ENCODE data around the gene TSGA10IP.

The TSGA10IP gene

GRCh38 chr11:65918211-65919140, 26.8 kb upstream of the TSGA10IP start, which contains the start of gene C11orf68:
C11orf68 (minus strand) TSS chr11:65919062; CDS start chr11:65919031, 31 bp downstream.
- DNase-seq = no peak

DNA sequence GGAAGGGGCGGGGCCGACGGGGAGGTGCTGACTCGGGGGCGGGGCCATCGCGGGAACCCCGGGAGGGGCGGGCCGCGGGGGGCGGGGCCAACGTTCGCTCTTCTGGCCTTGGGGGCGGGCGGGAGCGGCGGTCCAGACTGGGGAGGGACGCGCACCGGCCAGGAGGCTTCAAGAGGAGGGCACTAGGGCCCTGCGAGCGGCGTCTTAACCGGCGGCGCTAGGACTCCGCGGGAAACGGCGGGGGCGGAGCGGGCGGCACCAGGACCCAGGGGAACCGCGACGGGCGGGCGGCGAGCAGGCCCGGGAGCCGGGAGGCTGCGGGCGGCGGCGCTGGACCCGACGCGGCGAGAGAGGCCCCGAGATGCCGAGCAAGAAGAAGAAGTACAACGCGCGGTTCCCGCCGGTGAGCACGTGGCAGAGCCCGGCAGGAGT, 26.1 kb upstream of the TSGA10IP start, which contains the start of gene DRAP1:
Gene DRAP1 (plus strand): TSS at position 286 of the 432 bp plus-strand sequence. CDS start 76 bp downstream, at position 362.
- peak; percentile 98 for DNase-seq

DNA sequence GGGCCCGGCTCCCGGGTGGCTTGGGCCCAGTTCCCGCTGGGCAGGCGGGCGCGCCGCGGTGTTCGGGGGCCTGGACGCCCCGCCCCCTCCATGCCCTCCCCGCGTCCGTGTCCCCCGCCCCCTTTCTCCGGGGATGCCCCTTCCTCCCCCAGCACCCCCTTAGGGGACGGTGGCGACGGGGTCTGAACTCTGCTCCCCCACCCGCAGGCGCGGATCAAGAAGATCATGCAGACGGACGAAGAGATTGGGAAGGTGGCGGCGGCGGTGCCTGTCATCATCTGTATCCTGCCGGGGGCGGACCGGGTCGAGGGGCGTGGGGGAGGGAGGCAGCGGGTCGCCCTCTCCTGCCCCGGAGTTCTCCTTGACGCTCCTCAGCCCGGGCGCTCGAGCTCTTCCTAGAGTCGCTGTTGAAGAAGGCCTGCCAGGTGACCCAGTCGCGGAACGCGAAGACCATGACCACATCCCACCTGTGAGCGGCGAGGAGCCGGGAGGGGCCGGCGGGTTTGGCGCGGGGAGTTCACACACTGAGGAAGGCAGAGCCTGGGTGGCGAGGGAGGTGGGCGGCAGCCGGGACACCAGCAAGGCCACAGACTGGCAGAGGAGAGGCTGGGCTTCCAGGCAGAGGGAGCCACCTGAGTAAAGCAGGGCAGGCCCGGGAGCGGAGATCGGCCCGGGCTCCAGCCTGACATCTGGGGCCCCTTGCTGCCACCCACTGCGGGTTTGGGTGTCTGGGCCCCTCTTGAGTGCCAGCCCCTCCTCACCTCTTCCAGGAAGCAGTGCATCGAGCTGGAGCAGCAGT, 25.5 kb upstream of the TSGA10IP start:
- DNase-seq = no peak

DNA sequence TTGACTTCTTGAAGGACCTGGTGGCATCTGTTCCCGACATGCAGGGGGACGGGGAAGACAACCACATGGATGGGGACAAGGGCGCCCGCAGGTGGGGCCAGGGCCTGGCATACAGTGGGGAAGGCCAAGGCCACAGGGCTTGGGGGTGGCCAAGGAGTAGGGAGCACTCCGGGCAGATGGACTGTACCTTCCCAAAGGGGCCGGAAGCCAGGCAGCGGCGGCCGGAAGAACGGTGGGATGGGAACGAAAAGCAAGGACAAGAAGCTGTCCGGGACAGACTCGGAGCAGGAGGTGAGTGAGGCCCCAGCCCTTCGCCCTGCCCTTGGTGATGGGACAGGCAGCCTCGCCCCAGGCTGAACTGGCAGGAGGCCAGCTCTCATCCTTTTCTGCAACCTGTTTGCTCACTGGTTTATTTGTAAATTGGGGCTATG, 24.9 kb upstream of the TSGA10IP start:
- no peak for DNase-seq

GRCh38 chr11:65921033-65921555, 24.2 kb upstream of the TSGA10IP start:
- DNase-seq = no peak

- no peak for DNase-seq
Observed at GRCh38 chr11:65921876-65922275, 23.4 kb upstream of the TSGA10IP start.

GRCh38 chr11:65922565-65922964, 22.7 kb upstream of the TSGA10IP start:
- no peak for DNase-seq

DNA sequence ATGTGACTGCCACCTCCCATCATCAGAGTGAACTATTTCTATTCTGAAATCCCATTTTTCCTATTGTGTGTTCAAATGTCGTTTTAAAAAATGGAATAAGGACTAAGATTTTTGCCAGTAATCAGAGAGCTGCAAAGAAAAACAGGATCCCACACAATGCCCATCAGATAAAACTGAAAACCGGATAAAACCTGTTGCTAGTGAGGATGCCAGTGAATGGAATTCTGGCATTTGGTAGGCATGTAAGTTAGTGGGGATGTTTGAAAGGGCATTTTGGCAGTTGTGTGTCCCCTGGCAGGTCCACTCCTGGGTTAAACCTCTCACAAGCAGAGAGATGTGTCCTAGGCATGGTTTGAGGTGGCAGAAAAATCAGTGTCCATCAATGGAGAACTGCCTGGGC, 19.9 kb upstream of the TSGA10IP start:
- DNase-seq = no peak

GRCh38 chr11:65927904-65928397, 17.3 kb upstream of the TSGA10IP start:
- no peak for DNase-seq

GRCh38 chr11:65928667-65929066, 16.6 kb upstream of the TSGA10IP start:
- no peak for DNase-seq

GRCh38 chr11:65931773-65932557, 13.3 kb upstream of the TSGA10IP start:
- DNase-seq = no peak

DNA sequence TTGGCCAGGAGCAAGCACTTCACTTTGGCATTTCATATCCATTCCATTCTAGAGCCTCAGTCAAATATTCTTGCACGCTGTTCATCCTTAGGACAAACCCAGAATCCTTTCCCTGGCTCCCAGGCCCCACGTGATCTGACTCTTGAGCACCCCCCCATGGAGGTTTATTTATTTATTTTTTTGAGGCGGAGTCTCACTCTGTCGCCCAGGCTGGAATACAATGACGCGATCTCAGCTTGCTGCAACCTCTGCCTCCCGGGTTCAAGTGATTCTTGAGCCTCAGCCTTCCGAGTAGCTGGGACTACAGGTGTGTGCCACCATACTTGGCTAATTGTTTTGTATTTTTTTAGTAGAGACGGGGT, 12.7 kb upstream of the TSGA10IP start:
- DNase-seq = no peak

DNA sequence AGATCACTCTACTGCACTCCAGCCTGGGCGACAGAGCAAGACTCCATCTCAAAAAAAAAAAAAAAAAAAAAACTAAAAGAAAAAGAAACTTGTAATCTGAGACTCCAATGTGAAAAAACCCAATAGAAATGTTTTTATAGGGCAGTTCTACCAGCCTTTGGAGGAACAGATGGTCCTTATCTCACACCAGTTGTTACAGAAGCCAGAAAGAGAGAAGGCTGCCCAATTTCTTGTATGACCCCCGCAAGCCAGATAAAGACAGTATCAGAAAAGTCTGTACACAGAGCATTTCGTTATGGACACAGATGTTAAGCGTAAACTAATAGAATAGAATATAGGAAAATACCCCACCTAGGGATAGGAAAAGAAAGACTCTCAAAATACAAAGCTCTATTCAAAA, 11.3 kb upstream of the TSGA10IP start:
- no peak for DNase-seq

DNA sequence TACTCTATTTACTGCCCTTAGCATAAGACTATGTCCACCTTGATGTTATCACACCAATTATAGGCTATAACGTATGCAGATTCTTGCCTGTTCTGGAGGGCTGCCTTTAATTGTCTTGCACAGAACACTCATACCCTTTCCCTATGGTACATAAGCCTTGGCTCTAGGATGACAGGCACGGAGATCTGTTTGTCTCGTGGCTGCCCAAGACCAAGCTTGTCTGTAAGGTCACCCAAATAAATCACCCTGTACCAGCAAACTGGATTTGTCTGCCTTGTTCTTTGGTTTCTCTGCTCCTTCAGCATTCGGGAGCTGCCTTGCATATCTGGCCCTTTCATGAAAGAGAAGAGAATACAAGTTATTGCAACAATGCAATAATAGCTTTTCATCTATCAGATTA, 7.5 kb upstream of the TSGA10IP start:
- DNase-seq = no peak

- DNase-seq = no peak
Observed at GRCh38 chr11:65941720-65942310, 3.5 kb upstream of the TSGA10IP start.

- no peak for DNase-seq
Observed at GRCh38 chr11:65942531-65942930, 2.7 kb upstream of the TSGA10IP start.

DNA sequence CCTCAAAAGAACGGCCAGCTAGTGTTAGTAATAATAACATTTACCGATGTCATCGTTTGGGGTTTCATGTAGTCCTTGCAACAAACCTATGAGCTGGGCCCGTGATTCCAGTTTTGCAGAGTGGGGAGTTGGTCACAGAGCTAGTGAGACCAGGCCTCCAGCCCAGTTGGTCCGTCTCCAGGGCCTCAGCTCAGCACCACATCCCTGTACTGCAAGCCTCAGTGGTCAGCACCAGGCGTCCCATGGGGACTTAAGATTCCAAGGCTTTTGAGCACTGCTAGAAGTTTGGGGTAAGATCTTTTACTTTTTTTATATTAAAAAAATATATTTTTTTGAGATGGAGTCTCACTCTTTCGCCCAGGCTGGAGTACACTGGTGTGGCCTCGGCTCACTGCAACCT, 1.1 kb upstream of the TSGA10IP start:
- DNase-seq = no peak

GRCh38 chr11:65944767-65945166, 513 bp upstream of the TSGA10IP start:
- no peak for DNase-seq

DNA sequence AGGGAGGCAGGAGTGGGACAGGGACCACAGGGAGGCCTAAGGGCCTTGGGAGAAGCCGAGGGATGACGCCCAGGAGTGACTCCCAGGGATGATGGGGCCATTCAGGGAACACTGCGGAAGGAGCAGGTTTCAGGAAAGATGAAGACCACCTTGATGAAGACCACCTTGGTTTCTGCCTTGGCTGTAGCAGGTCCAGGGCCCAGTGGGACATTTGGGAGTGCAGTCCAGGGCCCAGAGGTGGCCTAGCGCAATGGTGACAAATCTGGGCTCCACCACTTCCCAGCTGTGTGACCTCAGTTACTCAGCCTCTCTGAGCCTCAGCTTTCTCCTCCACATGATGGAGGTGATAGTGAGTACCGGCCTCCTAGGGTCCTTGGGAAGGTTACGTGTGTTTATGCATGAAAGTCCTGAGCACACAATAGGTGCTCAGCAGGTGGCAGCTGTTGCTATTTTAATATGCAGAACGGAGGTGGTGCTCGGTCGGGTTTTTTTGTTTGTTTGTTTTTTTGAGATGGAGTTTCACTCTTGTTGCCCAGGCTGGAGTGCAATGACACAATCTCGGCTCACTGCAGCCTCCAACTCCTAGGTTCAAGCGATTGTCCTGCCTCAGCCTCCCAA, 770 bp downstream of the TSGA10IP start:
- DNase-seq = no peak

DNA sequence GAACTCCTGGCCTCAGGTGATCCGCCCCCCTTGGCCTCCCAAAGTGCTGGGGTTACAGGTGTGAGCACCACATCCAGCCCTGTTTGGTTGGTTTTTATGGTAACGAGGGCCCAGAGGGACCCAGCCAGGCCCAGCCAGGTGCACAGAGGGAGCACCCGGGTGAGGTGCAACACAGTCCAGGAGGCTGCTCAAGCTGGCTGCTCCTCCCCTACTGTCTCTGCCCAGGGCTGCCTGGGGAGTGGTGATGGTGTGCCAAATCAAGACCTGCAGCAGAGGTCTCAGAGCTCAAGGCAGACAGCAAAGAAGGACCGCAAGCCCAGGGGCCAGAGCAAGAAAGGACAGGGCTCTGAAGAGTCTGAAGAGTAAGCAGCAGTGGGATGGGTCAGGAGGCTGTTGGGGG, 1.4 kb downstream of the TSGA10IP start:
- no peak for DNase-seq

GRCh38 chr11:65947133-65947532, 1.9 kb downstream of the TSGA10IP start:
- no peak for DNase-seq
